Smooth muscle cell of the pulmonary artery (primary cell): Measurements from ENCODE around the gene ZSWIM2. TPM values are rescaled to one million over a fixed set of nuclear protein-coding genes. Genes with fewer than 3 reads are reported as not detected.

ENCODE experiments used
- total RNA-seq: library from RNA; depleted of rRNA; stranded (reverse); fragments of >200 nt; gene quantifications from 2 replicates; pipeline ENCODE4 v1.2.3, GENCODE V29; 2014

ZSWIM2 gene, protein sequence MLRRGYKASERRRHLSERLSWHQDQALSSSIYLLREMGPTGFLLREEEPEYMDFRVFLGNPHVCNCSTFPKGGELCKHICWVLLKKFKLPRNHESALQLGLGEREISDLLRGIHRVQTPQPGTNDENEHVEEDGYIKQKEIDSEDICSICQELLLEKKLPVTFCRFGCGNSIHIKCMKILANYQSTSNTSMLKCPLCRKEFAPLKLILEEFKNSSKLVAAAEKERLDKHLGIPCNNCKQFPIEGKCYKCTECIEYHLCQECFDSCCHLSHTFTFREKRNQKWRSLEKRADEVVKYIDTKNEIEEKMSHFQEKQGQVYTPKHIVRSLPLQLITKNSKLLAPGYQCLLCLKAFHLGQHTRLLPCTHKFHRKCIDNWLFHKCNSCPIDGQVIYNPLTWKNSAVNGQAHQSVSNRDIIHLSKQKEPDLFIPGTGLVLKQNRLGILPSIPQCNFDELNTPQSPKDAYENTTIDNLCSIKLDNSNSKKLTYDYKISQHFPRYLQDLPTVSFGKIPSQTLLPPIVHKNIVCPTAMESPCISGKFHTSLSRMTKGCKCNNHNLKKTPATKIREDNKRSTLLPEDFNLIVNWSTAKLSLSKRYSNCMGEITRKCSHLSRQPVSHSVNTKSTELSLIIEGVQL
- total RNA-seq = 0.07 and 0.10 TPM in 2 replicates

GRCh38 chr2:186848873-186849578 lies at the start of gene ZSWIM2:
Gene ZSWIM2 (minus strand): TSS chr2:186849170. CDS start chr2:186849130, 40 bp downstream.

Other genes with a start within 250 kb of the ZSWIM2 start
- gene FAM171B, start 155.1 kb downstream of the ZSWIM2 start, total RNA-seq = 17.6 and 27.2 TPM in 2 replicates